ENCODE measurements around the gene COL4A4.
A peak's percentile ranks its signal among the peaks of the same experiment; 100 is the strongest.

The COL4A4 gene

DNA sequence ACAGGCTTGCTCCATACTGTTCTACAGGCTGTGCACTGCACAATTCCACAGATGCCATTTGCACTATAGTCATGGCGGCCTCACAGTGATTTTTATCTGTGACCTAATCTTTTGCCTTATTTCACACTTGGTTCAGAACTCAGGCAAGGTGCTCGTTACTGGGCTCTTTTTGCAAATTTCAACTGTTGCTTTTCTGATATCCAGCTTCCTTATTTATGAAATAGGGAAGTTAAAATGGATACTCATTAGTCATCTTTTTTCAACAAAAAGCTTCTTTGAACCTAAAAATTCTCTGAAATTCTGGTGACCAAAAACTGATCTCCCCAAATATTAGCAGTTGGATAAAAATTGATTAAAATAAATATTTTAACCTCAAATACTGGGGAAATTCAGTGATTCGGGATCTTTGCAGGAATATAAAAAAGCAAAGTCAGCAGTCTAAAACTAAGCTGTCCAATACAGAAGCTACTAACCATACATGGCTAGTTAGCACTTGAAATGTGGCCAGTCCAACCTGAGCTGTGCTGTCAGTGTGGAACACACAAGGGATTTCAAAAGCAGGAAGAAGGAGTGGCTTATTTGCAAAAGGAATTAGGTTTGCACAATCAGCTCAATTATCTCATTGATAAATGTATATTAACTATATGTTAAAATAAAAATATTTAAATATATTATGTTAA is 134.4 kb downstream of the COL4A4 start:
- DNase-seq, result no peak

GRCh38 chr2:227025510-227025909 is 138.5 kb downstream of the COL4A4 start:
- no peak for DNase-seq

DNA sequence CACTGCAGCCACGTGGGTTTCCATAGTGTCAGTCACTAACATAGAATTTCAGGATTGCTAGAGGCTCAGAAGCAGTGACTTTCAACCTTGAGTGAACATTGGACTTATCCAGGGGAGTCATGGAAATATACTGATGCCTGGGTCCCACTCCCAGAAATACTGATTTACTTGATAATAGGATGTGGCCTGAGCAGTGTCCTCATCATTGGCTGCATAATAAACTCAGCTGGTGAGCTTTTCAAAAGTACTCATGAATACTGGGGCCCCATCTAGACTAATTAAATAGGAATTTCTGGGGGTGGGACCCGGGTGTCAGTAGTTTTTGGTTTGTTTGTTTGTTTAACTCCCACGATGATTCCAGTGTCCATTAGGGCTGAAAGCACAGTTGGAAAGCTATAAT is 141.4 kb downstream of the COL4A4 start:
- no peak for DNase-seq

DNA sequence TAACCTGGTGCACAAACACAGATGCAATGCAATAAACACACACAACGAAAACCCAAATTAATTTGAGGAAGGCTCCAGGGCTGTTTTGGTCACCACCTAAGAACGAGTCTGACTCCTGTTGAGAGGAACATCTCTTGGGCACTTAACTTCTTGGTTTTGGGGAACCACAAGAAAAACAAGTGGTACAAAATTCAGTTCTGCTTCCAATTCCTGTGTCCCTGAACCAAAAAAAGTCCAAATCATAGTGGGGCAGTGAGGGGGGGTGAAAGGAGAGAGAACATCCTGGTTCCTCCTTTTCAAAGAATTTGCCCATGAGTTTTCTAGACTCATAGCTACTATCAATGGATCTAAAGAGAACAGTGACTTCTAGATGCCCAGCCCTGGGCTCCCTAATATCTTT is 143.6 kb downstream of the COL4A4 start:
- no peak for DNase-seq

- no peak for DNase-seq
Measured at GRCh38 chr2:227016894-227017293, 147.1 kb downstream of the COL4A4 start.

DNA sequence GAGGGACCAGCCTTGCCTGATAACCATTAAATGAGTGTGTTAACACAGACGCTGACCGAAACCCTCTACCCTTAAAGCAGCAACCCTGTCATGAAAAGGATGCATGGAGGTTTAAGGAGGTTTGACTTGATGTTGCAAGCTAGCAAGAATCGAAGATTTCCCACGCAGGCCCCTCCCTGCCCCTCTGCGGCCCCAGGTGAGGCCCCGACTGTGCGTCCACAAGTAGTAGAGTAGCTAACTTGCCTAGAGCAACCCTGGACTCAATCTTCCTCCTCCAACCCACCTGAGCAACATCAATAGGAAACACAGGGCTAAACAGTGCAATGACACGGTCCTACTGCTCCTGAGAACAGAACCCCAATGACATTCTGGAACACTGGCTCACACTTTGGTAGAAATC is 150.1 kb downstream of the COL4A4 start:
- no peak for DNase-seq

DNA sequence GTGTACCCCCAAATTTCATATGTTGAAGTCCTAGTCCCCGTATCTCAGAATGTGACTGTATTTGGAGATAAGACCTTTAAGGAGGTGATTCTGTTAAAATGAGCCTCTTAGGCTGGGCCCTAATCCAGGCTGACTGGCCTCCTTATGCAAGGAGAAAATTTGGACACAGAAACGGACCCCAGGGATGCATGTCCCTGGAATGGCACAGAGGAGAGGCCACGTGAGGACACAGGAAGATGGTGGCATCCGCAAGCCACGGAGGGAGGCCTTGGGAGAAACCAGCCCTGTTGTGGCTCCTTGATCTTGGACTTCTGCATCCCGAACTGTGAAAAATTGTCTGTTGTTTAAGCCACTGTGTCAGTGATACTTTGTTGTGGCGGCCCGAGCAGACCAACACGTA is 150.7 kb downstream of the COL4A4 start:
- DNase-seq, result no peak

GRCh38 chr2:227010433-227010832 is 153.6 kb downstream of the COL4A4 start:
- DNase-seq, result no peak

DNA sequence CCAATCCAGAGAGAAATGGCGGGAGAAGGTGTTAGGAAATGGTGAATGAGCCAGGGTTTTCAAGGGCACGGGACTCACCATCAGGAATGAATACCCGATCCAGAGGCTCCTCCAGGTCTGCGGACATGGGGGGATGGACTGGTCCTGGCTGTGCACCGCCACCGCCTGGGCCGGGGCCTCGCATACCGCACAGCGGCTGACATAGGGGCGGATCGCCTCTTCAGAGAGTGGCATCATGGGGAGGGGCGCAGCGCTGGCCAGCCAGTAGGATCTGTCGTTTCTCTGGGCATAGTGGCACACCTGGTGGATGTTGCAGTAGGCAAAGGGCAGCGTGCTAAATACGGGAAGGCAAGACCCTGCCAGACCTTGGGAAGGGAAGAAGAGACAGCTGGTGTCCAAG is 156.1 kb downstream of the COL4A4 start:
- no peak for DNase-seq

- DNase-seq, result no peak
Measured at GRCh38 chr2:227007148-227007547, 156.9 kb downstream of the COL4A4 start.

DNA sequence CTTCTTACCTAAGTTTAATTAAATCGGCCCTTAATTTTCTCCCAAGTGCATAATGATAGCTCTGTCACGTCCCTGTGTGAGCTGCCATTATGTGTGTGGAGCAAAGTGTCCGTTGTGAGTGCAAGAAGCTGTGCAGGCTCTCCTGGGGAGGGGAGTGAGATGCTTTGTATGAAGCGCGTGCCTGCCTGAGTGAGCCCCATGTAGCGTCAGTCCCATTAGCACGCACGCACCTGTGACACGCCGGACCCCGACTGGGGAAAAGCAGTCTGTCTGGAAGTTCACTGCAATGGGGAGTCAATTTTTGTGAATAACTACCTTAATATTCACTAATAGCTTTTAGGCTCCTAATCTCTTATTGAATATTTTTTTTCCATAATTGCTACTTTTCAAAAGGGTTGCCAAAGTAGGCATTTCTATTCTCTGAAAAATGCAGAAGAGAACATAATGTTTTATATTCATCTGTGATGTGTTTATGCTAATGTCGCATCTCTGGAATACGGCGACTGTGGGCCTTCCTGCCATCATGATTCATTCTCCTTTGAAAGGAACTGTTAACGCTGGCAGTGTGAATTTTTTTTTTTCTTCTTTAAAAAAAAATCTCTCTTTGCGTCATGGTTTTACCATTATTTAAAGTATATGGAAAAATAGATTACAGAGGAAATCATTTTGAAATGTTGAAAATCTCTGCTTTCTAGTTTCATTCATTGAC is 157.7 kb downstream of the COL4A4 start:
- DNase-seq, result no peak

GRCh38 chr2:227004482-227004881 is 159.5 kb downstream of the COL4A4 start:
- no peak for DNase-seq

GRCh38 chr2:227000123-227000522 is 163.9 kb downstream of the COL4A4 start:
- no peak for DNase-seq

- no peak for DNase-seq
Measured at GRCh38 chr2:226999661-227000060, 164.3 kb downstream of the COL4A4 start.

DNA sequence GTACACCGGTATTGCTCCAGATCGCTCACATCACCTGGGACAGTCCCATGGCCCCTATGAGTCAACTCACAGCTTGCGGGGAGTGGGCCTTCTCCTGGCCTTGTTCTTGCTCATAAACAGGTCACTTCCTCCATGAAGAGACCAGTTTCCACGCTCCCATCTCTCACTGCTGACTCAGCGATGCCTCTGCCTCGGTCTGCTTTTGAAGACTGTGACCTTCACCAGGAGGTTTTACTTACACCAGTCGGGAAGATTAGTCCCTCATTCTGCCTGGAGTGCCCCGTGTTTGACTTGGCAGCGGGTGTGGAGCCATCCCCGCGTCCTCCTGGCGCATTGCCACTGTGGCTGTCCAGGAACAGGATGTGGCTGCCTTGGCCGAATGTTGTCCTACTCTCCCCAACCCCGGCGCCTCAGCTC is 168.4 kb downstream of the COL4A4 start:
- DNase-seq, result no peak

DNA sequence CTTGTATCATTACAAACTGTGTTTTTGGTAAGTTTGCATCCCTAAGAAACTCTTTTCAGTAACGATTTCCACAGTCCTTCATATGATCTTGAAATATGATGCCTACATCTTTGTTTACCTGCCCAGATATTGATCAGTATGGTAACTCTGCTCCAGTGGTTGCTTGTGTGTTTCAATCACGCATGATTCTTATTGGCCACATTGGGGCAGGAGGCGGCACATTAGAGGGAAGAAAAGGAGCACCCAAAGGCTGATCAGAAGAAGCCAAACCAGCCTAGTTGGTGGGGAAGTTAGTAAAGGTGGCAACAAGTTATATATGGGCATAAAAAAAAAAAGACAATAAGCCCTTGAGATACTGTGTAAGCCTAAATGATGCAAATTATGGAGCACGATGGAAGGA is 169.2 kb downstream of the COL4A4 start:
- no peak for DNase-seq

GRCh38 chr2:226993171-226993570 is 170.8 kb downstream of the COL4A4 start:
- no peak for DNase-seq

DNA sequence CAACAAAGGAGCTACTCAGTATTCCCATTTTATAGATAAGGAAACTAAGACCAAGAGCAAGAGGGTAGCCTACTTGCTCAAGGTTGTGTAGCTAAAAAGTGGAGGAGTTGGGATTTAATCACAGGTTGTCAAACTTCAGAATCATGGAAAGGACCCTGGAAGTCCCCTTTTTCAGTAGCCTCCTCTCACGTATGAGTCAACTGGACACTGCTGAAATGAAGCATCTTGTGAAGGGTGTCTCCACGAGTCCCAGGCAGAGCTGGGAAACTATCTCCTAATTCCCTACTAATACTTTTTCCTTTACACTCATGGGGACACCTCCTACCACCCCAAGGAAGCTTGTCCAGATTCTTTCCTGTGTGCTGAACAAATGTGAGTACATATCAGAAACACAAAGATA is 172.3 kb downstream of the COL4A4 start:
- DNase-seq, result no peak

- no peak for DNase-seq
Measured at GRCh38 chr2:226985583-226985946, 178.4 kb downstream of the COL4A4 start.

GRCh38 chr2:226984750-226985582 is 179.0 kb downstream of the COL4A4 start:
- peak; percentile 57 for DNase-seq

DNA sequence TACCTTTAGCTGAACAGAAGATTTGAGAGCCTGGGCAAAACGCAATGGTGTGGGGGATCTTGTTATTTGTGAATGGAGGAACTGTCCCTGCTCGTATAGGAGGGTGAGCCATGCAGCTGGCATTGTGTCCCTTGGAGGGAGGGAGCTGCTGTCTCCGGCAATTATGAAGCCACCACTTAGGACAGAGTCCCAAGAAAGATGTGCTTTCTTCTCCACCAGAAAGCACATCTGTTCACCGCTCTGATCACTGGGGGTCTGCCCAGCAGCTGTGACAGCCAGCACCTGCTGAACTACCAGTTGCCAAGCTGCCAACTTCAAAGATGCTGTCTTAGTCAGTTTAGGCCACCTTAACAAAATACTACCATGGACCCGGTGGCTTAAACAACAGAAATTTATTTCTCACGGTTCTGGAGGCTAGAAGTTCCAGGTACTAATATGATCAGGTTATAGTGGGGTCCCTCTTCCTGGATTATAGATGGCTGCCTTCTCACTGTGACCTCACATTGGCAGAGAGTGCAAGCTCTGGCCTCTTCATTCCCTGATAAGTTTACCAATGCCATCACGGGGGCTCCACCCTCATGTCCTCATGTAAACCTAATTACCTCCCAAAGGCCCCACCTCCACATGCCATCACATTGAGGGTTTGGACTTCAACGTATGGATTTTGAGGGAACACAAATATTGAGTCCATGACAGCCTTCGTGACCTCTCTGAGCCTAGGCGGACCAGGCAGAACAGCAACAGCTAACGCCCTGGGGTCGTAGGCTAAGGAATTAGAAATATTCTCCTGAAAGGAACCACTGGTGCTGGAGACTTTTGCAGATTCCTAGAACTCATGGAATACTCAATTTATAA is 179.9 kb downstream of the COL4A4 start:
- no peak for DNase-seq

DNA sequence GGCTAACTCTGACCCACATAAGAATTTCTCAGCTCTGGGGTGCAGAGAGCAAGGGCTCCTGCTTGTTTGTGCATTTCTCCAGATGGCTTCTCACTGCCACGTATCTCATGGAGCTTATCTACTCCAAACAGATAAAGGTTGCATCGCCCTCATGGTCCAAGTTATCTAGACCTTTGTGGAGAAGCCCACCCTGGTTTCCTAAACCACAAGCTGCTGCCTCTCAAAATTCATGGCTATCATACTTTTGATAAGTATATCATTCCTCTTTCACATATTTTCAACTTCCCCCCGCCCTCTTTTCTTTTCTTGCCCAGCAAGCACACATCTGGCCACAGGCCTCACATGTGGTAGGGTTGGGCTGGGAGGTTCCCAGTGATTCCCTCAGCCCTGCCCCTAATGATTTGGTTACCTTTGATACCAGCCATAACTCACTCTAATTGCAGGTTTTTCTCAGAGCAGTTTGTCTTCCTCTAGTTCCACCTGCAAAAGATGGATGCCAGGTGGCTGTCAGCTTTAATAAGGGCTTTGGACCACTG is 182.1 kb downstream of the COL4A4 start:
- DNase-seq, result no peak

DNA sequence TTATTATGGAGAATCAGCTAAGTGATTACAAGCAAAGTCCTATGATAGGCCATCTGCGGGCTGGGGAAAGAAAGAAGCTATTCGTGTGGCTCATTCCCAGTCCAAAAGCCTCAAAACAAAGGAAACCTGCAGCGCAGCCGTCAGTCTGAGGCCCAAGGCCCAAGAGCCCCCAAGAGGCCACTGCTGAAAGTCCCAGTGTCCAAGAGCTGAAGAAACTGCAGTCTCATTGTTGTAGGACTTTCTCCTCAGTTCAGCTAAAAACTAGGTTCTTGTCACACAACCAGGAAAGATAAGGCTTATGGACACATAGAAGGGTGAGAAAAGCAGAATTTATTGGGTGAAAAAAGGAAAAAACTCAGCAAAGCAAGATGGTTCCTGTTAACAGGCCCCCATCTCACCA is 185.0 kb downstream of the COL4A4 start:
- no peak for DNase-seq
